HepG2 (cell line): ENCODE results near the gene KCNK5. TPM values are rescaled to one million over a fixed set of nuclear protein-coding genes. Genes with fewer than 3 reads are reported as not detected.

ENCODE experiments used
- AGO2 ChIP-seq: fragments of 200-400 bp; formaldehyde crosslinking; optimal IDR thresholded peaks from 2 replicates; pipeline ENCODE3; 2017; ENCODE audit warnings: mild to moderate bottlenecking, low read depth, low read length, moderate library complexity
- GABPB1 ChIP-seq: IDR thresholded peaks from 2 replicates; pipeline ENCODE4 v1.6.1; 2016; ENCODE audit warnings: mild to moderate bottlenecking, missing genetic modification reagents, moderate library complexity, missing compliant biosample characterization
- GZF1 ChIP-seq: sonication (generic); formaldehyde crosslinking; IDR thresholded peaks from 2 replicates; pipeline ENCODE4 v1.5.1; 2020; ENCODE audit warnings: mild to moderate bottlenecking, missing genetic modification reagents
- HNRNPLL ChIP-seq: fragments of 200-400 bp; formaldehyde crosslinking; IDR thresholded peaks from 2 replicates; pipeline ENCODE4 v1.6.1; 2017; ENCODE audit warnings: mild to moderate bottlenecking, low read depth, low read length; ENCODE audit not compliant: poor library complexity, severe bottlenecking
- MTF2 ChIP-seq: sonication (generic); formaldehyde crosslinking; IDR thresholded peaks from 2 replicates; pipeline ENCODE4 v1.5.0; 2020; ENCODE audit warnings: missing genetic modification reagents, borderline replicate concordance
- RBFOX2 ChIP-seq: fragments of 200-400 bp; formaldehyde crosslinking; IDR thresholded peaks from 2 replicates; pipeline ENCODE4 v1.6.1; 2017; ENCODE audit warnings: low read depth, mild to moderate bottlenecking, low read length
- SOX13 ChIP-seq, 3 experiments: fragments of 450-650 bp in 1 of 3; sonication (generic) in 1 of 3; formaldehyde crosslinking in 1 of 3; IDR thresholded peaks in 2 of 3; conservative IDR thresholded peaks in 1 of 3; 2 replicates each; pipeline versions ENCODE4 v1.5.0 to v1.6.1; 2016 to 2020; ENCODE audit warnings: antibody characterized with exemption in 1 of 3, mild to moderate bottlenecking in 1 of 3, missing compliant biosample characterization in 1 of 3, missing genetic modification reagents in 1 of 3, moderate library complexity in 1 of 3
- TEAD3 ChIP-seq: optimal IDR thresholded peaks from 2 replicates; pipeline ENCODE3; 2016; ENCODE audit warnings: borderline replicate concordance
- ZNF563 ChIP-seq: sonication (generic); formaldehyde crosslinking; IDR thresholded peaks from 2 replicates; pipeline ENCODE4 v1.8.0; 2022; ENCODE audit warnings: mild to moderate bottlenecking, moderate library complexity, missing genetic modification reagents
- ZNF7 ChIP-seq: IDR thresholded peaks from 2 replicates; pipeline ENCODE4 v1.6.1; 2016; ENCODE audit warnings: missing biosample characterization, missing genetic modification reagents
- ZNF768 ChIP-seq: sonication (generic); formaldehyde crosslinking; IDR thresholded peaks from 2 replicates; pipeline ENCODE4 v1.4.0; 2020; ENCODE audit warnings: missing genetic modification reagents
- polyA plus RNA-seq, 8 experiments: library from polyadenylated mRNA; depleted of rRNA in 3 of 8; stranded (reverse) in 7 of 8; unstranded in 1 of 8; fragments of >200 nt; fragmentation: Illumina TruSeq in 4 of 8; extraction: Trizol in 4 of 8; gene quantifications; 2 replicates each; pipeline versions ENCODE4 v1.2.1 to v1.2.3, GENCODE V29; 2011 to 2016; ENCODE audit warnings: low read depth in 4 of 8, missing spikeins in 1 of 8, mixed read lengths in 1 of 8; ENCODE audit not compliant: insufficient read depth in 1 of 8
- total RNA-seq, 5 experiments: library from RNA; depleted of rRNA; stranded (reverse); fragments of >200 nt; fragmentation: Illumina TruSeq; extraction: Trizol; gene quantifications; 2 replicates each; pipeline ENCODE4 v1.2.3, GENCODE V29; 2016; ENCODE audit warnings: low read depth in 1 of 5
- TF ChIP-seq, protein P1 (sequence below): sonication (generic); formaldehyde crosslinking; IDR thresholded peaks from 2 replicates; pipeline ENCODE4 v1.5.0; 2020; ENCODE audit warnings: missing genetic modification reagents
- TF ChIP-seq, protein P2 (sequence below): IDR thresholded peaks from 2 replicates; pipeline ENCODE4 v1.6.1; 2016; ENCODE audit warnings: control low read depth
- TF ChIP-seq, protein P3 (sequence below): IDR thresholded peaks from 2 replicates; pipeline ENCODE4 v1.6.1; 2012; ENCODE audit warnings: inconsistent platforms
- TF ChIP-seq, protein P4 (sequence below): sonication (generic); formaldehyde crosslinking; IDR thresholded peaks from 2 replicates; pipeline ENCODE4 v1.9.0; 2022; ENCODE audit warnings: missing genetic modification reagents, mild to moderate bottlenecking, borderline replicate concordance
- TF ChIP-seq, protein P5 (sequence below): sonication (generic); formaldehyde crosslinking; IDR thresholded peaks from 2 replicates; pipeline ENCODE4 v1.4.0; 2020; ENCODE audit warnings: missing genetic modification reagents

KCNK5 gene
- total and polyA plus RNA-seq, 2 of the 13 experiments (the other 11 are each of a cell fraction or from before 2014, with no cell fraction given), result 0.04 TPM; not detected in 1

DNA sequence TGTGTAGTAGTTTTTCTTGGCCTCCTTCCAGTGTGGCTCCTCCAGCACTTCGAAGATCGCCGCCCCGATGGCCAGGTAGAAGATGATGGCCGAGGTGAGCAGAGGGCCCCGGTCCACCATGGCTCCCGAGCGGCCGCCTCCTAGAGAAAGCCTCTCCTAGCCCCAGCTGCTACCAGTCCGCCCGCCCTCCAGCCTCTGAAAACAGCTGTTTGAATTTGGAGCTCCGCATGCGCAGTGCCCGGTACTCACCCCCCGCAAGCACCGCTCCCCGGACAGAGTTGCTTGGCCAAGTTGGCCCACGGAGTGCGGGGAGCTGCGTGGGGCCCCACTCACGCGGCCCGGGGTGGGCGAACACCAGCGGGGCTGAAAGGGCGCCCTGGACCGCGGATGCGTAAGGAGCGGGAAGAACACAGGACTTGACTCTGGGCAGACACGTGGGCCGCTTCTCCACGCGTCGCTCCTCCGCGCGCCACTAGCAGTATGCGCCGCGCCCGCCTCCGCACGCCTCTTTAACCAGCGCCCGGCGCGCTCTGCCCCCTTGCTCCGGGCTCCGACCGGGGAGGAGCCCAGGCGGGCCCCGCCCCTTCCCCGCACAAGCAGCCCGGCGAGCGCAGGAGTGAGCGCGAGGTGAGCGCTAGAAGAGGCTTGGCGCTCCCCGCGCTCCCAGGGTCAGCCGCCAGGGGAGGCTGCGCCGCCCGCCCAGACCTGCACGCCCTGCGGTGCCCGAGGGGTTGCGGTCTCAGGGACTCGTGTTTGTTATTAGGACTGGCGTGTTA, at the start of gene KCNK5 (continued):
- TF ChIP-seq GABPB1, result peak; percentile 18; the same call in 1 of the 2 replicates
- TF ChIP-seq GZF1 (CRISPR knock-in tag), result no peak
- no peak for TF ChIP-seq TEAD3 (CRISPR knock-in tag)
- TF ChIP-seq, protein P1, sequence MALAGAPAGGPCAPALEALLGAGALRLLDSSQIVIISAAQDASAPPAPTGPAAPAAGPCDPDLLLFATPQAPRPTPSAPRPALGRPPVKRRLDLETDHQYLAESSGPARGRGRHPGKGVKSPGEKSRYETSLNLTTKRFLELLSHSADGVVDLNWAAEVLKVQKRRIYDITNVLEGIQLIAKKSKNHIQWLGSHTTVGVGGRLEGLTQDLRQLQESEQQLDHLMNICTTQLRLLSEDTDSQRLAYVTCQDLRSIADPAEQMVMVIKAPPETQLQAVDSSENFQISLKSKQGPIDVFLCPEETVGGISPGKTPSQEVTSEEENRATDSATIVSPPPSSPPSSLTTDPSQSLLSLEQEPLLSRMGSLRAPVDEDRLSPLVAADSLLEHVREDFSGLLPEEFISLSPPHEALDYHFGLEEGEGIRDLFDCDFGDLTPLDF (CRISPR knock-in tag), result no peak
- TF ChIP-seq ZNF7 (CRISPR knock-in tag), result no peak
- TF ChIP-seq HNRNPLL, result peak; percentile 79
- TF ChIP-seq ZNF563 (CRISPR knock-in tag), result peak; percentile 34; the same call in 1 of the 2 replicates
- TF ChIP-seq, protein P2, sequence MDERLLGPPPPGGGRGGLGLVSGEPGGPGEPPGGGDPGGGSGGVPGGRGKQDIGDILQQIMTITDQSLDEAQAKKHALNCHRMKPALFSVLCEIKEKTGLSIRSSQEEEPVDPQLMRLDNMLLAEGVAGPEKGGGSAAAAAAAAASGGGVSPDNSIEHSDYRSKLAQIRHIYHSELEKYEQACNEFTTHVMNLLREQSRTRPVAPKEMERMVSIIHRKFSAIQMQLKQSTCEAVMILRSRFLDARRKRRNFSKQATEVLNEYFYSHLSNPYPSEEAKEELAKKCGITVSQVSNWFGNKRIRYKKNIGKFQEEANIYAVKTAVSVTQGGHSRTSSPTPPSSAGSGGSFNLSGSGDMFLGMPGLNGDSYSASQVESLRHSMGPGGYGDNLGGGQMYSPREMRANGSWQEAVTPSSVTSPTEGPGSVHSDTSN (CRISPR knock-in tag), result no peak
- peak; percentile 40 for TF ChIP-seq AGO2
- 0 out of 2 replicates have a peak, but pooled peaks have one; percentile 27 for TF ChIP-seq ZNF768
- peak; percentile 73 for TF ChIP-seq RBFOX2
- TF ChIP-seq, protein P3, sequence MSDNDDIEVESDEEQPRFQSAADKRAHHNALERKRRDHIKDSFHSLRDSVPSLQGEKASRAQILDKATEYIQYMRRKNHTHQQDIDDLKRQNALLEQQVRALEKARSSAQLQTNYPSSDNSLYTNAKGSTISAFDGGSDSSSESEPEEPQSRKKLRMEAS, result no peak; the same call in 1 of the 2 replicates
- TF ChIP-seq MTF2 (CRISPR knock-in tag), result no peak
- TF ChIP-seq, protein P4, sequence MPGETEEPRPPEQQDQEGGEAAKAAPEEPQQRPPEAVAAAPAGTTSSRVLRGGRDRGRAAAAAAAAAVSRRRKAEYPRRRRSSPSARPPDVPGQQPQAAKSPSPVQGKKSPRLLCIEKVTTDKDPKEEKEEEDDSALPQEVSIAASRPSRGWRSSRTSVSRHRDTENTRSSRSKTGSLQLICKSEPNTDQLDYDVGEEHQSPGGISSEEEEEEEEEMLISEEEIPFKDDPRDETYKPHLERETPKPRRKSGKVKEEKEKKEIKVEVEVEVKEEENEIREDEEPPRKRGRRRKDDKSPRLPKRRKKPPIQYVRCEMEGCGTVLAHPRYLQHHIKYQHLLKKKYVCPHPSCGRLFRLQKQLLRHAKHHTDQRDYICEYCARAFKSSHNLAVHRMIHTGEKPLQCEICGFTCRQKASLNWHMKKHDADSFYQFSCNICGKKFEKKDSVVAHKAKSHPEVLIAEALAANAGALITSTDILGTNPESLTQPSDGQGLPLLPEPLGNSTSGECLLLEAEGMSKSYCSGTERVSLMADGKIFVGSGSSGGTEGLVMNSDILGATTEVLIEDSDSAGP (CRISPR knock-in tag), result peak; percentile 48; the same call in 1 of the 2 replicates
- TF ChIP-seq, protein P5, sequence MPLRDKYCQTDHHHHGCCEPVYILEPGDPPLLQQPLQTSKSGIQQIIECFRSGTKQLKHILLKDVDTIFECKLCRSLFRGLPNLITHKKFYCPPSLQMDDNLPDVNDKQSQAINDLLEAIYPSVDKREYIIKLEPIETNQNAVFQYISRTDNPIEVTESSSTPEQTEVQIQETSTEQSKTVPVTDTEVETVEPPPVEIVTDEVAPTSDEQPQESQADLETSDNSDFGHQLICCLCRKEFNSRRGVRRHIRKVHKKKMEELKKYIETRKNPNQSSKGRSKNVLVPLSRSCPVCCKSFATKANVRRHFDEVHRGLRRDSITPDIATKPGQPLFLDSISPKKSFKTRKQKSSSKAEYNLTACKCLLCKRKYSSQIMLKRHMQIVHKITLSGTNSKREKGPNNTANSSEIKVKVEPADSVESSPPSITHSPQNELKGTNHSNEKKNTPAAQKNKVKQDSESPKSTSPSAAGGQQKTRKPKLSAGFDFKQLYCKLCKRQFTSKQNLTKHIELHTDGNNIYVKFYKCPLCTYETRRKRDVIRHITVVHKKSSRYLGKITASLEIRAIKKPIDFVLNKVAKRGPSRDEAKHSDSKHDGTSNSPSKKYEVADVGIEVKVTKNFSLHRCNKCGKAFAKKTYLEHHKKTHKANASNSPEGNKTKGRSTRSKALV, result peak; percentile 51; the same call in 1 of the 2 replicates
- TF ChIP-seq SOX13 (IDR thresholded peaks at IDR 0.05), result no peak
- TF ChIP-seq SOX13 (CRISPR knock-in tag; conservative IDR thresholded peaks at IDR 0.05 in 1 of 2, IDR thresholded peaks at IDR 0.05 in 1 of 2), result no peak
